Measurements from ENCODE around the gene FHOD3.
A peak's percentile ranks its signal among the peaks of the same experiment; 100 is the strongest.

FHOD3 gene

GRCh38 chr18:36821681-36822080 lies 524.2 kb downstream of the FHOD3 start:
- TF ChIP-seq EZH2phosphoT487 (IDR thresholded peaks at IDR 0.05; ENCODE audit: borderline replicate concordance) (no peak), CTCF (conservative IDR thresholded peaks at IDR 0.05; ENCODE audit: low read length) (no peak)
- Histone ChIP-seq H3K36me3 (ENCODE audit: insufficient read depth, low read length) (peaks cover 19% of the 10 kb centered on the region; the same call in 1 of the 2 replicates), H3K4me3 (ENCODE audit: low read length, poor library complexity, severe bottlenecking) (no peak overlapping the region), H3K4me1 (ENCODE audit: insufficient read depth, low read length, poor library complexity, severe bottlenecking) (peaks cover 3% of the 10 kb centered on the region), H2AFZ (ENCODE audit: low read length) (no peak overlapping the region), H3K4me2 (ENCODE audit: low read depth, low read length, poor library complexity, severe bottlenecking) (no peak overlapping the region), H3K27me3 (ENCODE audit: insufficient read depth, low read length, poor library complexity, severe bottlenecking) (no peaks in the 10 kb centered on the region), H3K9ac (ENCODE audit: low read depth, low read length, poor library complexity, severe bottlenecking) (no peak overlapping the region), H3K79me2 (ENCODE audit: insufficient read depth, low read length) (peaks cover 35% of the 10 kb centered on the region), H4K20me1 (ENCODE audit: insufficient read depth, low read length, poor library complexity, severe bottlenecking) (no peaks in the 10 kb centered on the region), H3K9me2 (replicated peaks; ENCODE audit: low read depth, low read length) (no peaks in the 10 kb centered on the region), H3F3A (ENCODE audit: low read depth) (no peaks in the 10 kb centered on the region), H3K9me3 (ENCODE audit: insufficient read depth, low read depth, low read length) (no peaks in the 10 kb centered on the region)

- no peak for TF ChIP-seq EZH2phosphoT487 (IDR thresholded peaks at IDR 0.05; ENCODE audit: borderline replicate concordance)
- no peak for TF ChIP-seq CTCF (conservative IDR thresholded peaks at IDR 0.05; ENCODE audit: low read length)
- Histone ChIP-seq H3K9ac (ENCODE audit: low read depth, low read length, poor library complexity, severe bottlenecking) (no peak overlapping the region), H3K4me3 (ENCODE audit: low read length, poor library complexity, severe bottlenecking) (no peak overlapping the region), H3K9me2 (replicated peaks; ENCODE audit: low read depth, low read length) (no peaks in the 10 kb centered on the region), H3K4me2 (ENCODE audit: low read depth, low read length, poor library complexity, severe bottlenecking) (no peak overlapping the region), H3K4me1 (ENCODE audit: insufficient read depth, low read length, poor library complexity, severe bottlenecking) (peaks cover 19% of the 10 kb centered on the region), H3K79me2 (ENCODE audit: insufficient read depth, low read length) (peaks cover 61% of the 10 kb centered on the region), H2AFZ (ENCODE audit: low read length) (no peak overlapping the region), H3F3A (ENCODE audit: low read depth) (no peaks in the 10 kb centered on the region), H3K9me3 (ENCODE audit: insufficient read depth, low read depth, low read length) (no peaks in the 10 kb centered on the region), H3K27me3 (ENCODE audit: insufficient read depth, low read length, poor library complexity, severe bottlenecking) (no peaks in the 10 kb centered on the region), H4K20me1 (ENCODE audit: insufficient read depth, low read length, poor library complexity, severe bottlenecking) (no peaks in the 10 kb centered on the region), H3K36me3 (ENCODE audit: insufficient read depth, low read length) (no peaks in the 10 kb centered on the region)
Observed at GRCh38 chr18:36825526-36825925, 528.0 kb downstream of the FHOD3 start.

- TF ChIP-seq EZH2phosphoT487 (IDR thresholded peaks at IDR 0.05; ENCODE audit: borderline replicate concordance) (no peak), CTCF (conservative IDR thresholded peaks at IDR 0.05; ENCODE audit: low read length) (no peak)
- H3K79me2 ChIP-seq (ENCODE audit: insufficient read depth, low read length), result peaks cover 70% of the 10 kb centered on the region
- H3K9me2 ChIP-seq (replicated peaks; ENCODE audit: low read depth, low read length), result no peaks in the 10 kb centered on the region
- no peaks in the 10 kb centered on the region for H3K27me3 ChIP-seq (ENCODE audit: insufficient read depth, low read length, poor library complexity, severe bottlenecking)
- H3K36me3 ChIP-seq (ENCODE audit: insufficient read depth, low read length), result no peaks in the 10 kb centered on the region
- no peaks in the 10 kb centered on the region for H3K9me3 ChIP-seq (ENCODE audit: insufficient read depth, low read depth, low read length)
- H3K4me3 ChIP-seq (ENCODE audit: low read length, poor library complexity, severe bottlenecking), result no peak overlapping the region
- no peaks in the 10 kb centered on the region for H3F3A ChIP-seq (ENCODE audit: low read depth)
- H2AFZ ChIP-seq (ENCODE audit: low read length), result no peak overlapping the region
- H3K4me2 ChIP-seq (ENCODE audit: low read depth, low read length, poor library complexity, severe bottlenecking), result peak overlapping the region; percentile 23
- H4K20me1 ChIP-seq (ENCODE audit: insufficient read depth, low read length, poor library complexity, severe bottlenecking), result no peaks in the 10 kb centered on the region
- peaks cover 29% of the 10 kb centered on the region for H3K4me1 ChIP-seq (ENCODE audit: insufficient read depth, low read length, poor library complexity, severe bottlenecking)
- H3K9ac ChIP-seq (ENCODE audit: low read depth, low read length, poor library complexity, severe bottlenecking), result no peak overlapping the region
Observed at GRCh38 chr18:36826556-36826955, 529.0 kb downstream of the FHOD3 start.
